ENCODE data around the gene SLAMF1.

SLAMF1 gene

DNA sequence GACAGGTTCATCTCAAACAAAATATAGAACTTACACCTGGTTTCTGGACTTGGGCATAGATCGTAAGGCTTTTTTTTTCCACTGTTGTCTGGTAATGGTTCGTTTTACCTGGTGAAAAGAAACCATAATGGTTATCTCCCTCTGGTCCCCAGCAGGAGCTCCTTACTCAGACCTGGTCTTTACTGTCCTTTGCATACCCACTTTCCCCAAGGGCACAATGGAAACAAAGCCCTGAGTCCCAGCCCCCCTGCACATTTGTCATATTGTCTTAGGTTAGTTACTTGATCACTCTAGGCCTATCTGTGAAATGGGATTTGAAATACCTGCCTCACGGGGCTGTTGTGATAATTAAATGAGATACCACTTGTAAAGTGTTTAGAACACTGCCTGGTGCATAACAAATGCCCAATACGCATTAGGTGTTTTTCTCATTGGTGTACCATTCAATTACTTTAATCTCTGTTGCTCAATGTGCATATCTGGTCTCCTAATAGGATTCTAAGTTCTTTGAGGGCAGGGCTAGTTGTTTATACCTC is 27.0 kb downstream of the SLAMF1 start:
- DNase-seq (ENCODE audit: low read depth) = no peak
- TF ChIP-seq, protein P1, sequence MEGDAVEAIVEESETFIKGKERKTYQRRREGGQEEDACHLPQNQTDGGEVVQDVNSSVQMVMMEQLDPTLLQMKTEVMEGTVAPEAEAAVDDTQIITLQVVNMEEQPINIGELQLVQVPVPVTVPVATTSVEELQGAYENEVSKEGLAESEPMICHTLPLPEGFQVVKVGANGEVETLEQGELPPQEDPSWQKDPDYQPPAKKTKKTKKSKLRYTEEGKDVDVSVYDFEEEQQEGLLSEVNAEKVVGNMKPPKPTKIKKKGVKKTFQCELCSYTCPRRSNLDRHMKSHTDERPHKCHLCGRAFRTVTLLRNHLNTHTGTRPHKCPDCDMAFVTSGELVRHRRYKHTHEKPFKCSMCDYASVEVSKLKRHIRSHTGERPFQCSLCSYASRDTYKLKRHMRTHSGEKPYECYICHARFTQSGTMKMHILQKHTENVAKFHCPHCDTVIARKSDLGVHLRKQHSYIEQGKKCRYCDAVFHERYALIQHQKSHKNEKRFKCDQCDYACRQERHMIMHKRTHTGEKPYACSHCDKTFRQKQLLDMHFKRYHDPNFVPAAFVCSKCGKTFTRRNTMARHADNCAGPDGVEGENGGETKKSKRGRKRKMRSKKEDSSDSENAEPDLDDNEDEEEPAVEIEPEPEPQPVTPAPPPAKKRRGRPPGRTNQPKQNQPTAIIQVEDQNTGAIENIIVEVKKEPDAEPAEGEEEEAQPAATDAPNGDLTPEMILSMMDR (conservative IDR thresholded peaks at IDR 0.05; ENCODE audit: low read depth, low read length) = no peak
- no peak overlapping the region for H3K4me3 ChIP-seq (ENCODE audit: low read length)

DNA sequence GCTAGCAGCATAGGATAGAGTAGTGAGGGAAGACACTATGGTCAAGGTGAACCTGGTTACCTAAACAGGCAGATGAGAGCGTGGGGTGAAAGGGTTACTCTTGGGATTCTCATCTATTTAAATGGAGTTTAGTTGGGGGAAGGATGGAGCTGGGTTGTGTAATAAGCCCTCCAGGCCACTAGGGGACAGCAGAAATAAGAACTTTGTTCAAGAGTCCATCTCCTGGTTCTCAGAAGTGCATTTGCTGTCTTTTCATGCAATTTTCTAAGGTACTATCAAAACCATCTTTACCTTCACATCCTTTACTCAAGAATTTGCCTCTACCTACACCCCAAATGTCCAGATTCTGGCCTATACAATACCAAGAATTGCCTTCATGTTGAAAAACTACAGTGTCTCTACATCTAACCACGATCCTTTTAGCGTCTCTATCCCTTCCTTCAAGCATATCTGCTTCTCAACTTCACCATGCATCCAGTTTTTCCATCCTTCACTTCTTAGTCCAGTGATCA is 28.0 kb downstream of the SLAMF1 start:
- H3K4me3 ChIP-seq (ENCODE audit: low read length) = no peak overlapping the region
- TF ChIP-seq, protein P1 (conservative IDR thresholded peaks at IDR 0.05; ENCODE audit: low read depth, low read length) = peak; percentile 50
- no peak for DNase-seq (ENCODE audit: low read depth)

DNA sequence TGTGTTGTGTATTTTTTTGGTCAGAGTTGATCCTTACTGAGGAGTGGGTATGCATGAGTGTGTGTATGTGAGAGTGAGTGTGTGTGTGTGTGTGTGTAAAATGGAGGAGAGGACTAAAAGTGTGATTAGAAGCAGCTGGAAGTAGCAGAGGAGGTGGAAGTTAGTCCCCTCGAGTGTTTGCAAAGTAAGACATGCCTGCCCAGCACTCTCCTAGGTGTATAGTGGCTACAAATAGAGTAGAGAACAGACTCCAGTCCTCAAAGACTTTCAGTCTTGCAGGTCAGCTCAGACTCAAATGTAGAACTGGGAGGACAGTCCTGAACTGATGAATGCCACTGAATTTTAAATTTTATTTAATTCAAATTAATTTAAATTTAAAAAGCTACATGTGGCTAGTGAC is 28.5 kb downstream of the SLAMF1 start:
- no peak for DNase-seq (ENCODE audit: low read depth)
- TF ChIP-seq, protein P1 (conservative IDR thresholded peaks at IDR 0.05; ENCODE audit: low read depth, low read length) = no peak
- H3K4me3 ChIP-seq (ENCODE audit: low read length) = no peak overlapping the region

DNA sequence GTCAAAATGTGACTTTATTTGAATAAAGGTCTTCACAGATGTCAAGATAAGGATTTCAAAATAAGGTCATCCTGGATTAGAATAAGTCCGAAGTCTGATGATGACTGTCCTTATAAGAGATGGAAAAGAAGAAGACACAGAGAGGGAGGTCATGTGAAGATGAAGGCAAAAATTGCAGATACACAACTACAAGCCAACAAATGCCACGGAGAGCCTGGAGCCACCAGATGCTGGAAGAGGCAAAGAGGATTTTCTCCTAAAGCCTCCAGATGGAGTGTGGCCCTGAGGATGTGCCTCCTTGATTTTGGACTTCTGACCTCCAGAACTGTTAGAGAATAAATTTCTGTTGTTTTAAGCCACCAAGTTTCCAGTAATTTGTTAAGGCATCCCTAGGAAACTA is 31.2 kb downstream of the SLAMF1 start:
- DNase-seq (ENCODE audit: low read depth) = no peak
- TF ChIP-seq, protein P1 (conservative IDR thresholded peaks at IDR 0.05; ENCODE audit: low read depth, low read length) = no peak
- no peak overlapping the region for H3K4me3 ChIP-seq (ENCODE audit: low read length)

DNA sequence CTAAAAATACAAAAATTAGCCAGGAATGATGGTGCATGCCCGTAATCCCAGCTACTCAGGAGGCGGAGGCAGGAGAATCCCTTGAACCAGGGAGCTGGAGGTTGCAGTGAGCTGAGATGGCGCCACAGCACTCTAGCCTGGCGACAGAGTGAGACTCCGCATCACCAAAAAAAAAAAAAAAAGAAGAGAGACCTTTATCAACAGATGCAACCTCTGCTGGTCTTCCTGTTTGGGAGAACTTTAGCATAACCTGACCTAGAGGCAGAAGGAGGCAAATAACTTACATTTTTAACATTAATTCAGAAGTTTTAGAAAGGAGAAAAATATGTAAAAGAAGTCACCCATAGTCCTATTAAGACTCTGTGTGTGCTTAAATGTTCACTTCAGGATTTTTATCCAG is 32.4 kb downstream of the SLAMF1 start:
- DNase-seq (ENCODE audit: low read depth) = no peak

DNA sequence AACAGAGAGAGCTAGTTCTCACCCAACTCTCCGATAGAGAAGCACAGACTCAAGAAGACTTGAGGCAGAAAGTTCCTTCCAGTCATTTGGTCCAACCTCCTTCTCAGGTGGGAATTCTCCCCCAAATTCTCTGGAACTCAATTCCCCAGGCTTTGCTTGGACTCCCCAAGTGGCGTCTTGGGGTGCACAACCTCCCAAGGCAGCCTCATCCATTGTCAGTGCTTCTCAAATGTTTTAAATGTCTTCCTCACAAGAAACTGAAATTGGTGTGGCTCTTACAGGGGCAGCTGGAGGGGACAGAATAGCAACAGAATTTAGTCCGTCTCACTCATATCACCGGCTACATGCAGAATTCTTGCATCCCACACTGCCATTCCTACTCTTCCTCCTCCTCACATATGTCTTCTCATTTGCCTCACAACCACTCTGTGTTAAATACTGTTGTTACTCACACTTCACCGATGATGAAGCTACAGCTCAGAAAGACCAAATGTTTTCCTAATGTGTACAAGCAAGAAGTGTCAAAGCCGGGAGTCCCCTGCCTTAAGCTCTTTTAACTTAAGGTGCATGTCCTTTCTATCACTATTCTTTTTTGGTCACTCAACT is 34.1 kb downstream of the SLAMF1 start:
- TF ChIP-seq, protein P1 (conservative IDR thresholded peaks at IDR 0.05; ENCODE audit: low read depth, low read length) = no peak
- no peak for DNase-seq (ENCODE audit: low read depth)
- no peak overlapping the region for H3K4me3 ChIP-seq (ENCODE audit: low read length)

More for the DNA sequence above, 32.4 kb downstream of the SLAMF1 start:
- H3K4me3 ChIP-seq (ENCODE audit: low read length) = no peak overlapping the region
- TF ChIP-seq, protein P1 (conservative IDR thresholded peaks at IDR 0.05; ENCODE audit: low read depth, low read length) = no peak

Measured in retinal pigment epithelial cell (primary cell).